ENCODE measurements around the gene ADCY10. TPM values are rescaled to one million over a fixed set of nuclear protein-coding genes. Genes with fewer than 3 reads are reported as not detected.

Gene ADCY10
- total RNA-seq, 4 donors from 2014 or later, result 0.07 to 1.2 TPM; not detected in 2

DNA sequence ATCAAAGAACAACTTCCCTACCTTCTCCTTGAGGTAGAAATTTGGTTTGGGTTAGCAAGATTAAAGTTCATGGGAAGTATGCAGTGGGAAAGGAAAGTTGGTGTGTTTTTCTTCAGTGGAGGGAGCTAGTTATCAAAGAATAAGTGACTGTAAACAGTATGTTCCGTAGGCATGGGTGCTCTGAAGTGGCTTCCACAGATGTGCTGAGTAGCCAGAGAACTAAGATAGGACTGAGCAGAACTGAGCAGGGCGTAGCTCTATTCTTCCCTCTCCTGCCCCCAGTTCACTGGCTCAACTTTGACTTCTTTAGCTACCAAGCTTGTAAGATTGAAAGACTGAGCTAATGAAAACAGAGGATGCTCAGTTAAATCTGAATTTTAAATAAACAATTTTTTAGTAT, 3.4 kb downstream of the ADCY10 start:
- Histone ChIP-seq H3K36me3 (no peaks in the 10 kb centered on the region), H3K27me3 (no peaks in the 10 kb centered on the region), H3K4me1 (peaks cover 0 to 3% of the 10 kb centered on the region in 2 donors), H3K9me3 (no peaks in the 10 kb centered on the region), H3K4me3 (no peak overlapping the region), H3K27ac (no peak overlapping the region)
- intact Hi-C loops (cut with DNase I; ENCODE audit: low total_unique reads), result no loop called here
- DNase-seq, result no peak
- peak in 1 of 2 donors; percentile 41 for ATAC-seq
- no peak for TF ChIP-seq POLR2A (IDR thresholded peaks at IDR 0.05)
- TF ChIP-seq, protein P1, sequence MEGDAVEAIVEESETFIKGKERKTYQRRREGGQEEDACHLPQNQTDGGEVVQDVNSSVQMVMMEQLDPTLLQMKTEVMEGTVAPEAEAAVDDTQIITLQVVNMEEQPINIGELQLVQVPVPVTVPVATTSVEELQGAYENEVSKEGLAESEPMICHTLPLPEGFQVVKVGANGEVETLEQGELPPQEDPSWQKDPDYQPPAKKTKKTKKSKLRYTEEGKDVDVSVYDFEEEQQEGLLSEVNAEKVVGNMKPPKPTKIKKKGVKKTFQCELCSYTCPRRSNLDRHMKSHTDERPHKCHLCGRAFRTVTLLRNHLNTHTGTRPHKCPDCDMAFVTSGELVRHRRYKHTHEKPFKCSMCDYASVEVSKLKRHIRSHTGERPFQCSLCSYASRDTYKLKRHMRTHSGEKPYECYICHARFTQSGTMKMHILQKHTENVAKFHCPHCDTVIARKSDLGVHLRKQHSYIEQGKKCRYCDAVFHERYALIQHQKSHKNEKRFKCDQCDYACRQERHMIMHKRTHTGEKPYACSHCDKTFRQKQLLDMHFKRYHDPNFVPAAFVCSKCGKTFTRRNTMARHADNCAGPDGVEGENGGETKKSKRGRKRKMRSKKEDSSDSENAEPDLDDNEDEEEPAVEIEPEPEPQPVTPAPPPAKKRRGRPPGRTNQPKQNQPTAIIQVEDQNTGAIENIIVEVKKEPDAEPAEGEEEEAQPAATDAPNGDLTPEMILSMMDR (IDR thresholded peaks at IDR 0.05 in 4 of 5, conservative IDR thresholded peaks at IDR 0.05 in 1 of 5), result no peak
- in situ Hi-C loops (cut with MboI; ENCODE audit: low sequenced_read_pairs in 4 of 4), result no loop called here

DNA sequence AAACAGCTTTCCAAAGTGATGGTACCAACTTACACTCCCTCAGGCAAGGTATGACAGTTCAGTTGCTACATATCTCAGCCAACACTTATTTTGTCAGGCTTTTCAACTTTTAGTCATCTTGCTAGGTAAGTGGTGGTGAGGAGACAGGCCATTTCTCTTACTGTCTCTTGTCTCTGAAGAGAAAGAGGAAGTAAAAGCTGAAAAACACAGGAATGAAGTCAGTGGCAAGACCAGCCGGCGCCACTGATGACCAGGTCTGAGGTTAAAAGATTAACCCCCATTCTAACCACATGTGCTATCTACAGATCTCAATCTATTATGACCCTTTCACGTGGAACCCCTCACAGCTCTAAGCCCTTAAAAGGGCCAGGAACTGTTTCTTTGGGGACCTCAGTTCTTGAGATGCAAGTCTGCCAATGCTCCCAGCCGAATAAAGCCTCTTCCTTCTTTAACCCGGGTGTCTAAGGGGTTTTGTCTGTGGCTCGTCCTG, 4.2 kb downstream of the ADCY10 start:
- Histone ChIP-seq H3K9me3 (no peaks in the 10 kb centered on the region), H3K27me3 (no peaks in the 10 kb centered on the region), H3K4me1 (peaks cover 0 to 3% of the 10 kb centered on the region in 2 donors), H3K27ac (no peak overlapping the region), H3K36me3 (no peaks in the 10 kb centered on the region), H3K4me3 (no peak overlapping the region)
- ATAC-seq, result no peak
- in situ Hi-C loops (cut with MboI; ENCODE audit: low sequenced_read_pairs in 4 of 4) (no loop called here), intact Hi-C loops (cut with DNase I; ENCODE audit: low total_unique reads) (no loop called here)
- no peak for TF ChIP-seq POLR2A (IDR thresholded peaks at IDR 0.05)
- TF ChIP-seq, protein P1 (IDR thresholded peaks at IDR 0.05 in 4 of 5, conservative IDR thresholded peaks at IDR 0.05 in 1 of 5), result no peak
- no peak for DNase-seq

DNA sequence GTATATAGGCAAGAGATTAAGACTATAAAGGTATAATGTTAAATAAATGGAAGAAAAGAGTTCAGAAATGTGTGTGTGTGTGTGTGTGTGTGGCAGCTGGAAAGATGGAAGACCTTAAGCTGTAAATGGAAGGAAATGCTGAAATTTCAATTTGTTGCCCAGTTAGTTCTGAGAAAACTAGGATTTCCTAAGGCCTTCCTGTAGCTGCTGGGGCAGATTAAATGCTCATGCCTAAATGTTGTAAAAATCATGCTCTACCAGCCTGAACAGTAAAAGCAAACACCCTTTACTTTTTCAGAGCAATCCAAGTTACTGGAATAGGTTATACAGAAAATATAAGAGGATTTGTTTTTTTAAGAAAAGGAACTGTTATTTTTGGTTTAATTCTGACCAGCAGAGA, 8.3 kb downstream of the ADCY10 start:
- Histone ChIP-seq H3K4me1 (no peaks in the 10 kb centered on the region), H3K4me3 (no peak overlapping the region), H3K27me3 (no peaks in the 10 kb centered on the region), H3K9me3 (no peaks in the 10 kb centered on the region), H3K36me3 (no peaks in the 10 kb centered on the region), H3K27ac (no peak overlapping the region)
- ATAC-seq, result no peak
- in situ Hi-C loops (cut with MboI; ENCODE audit: low sequenced_read_pairs in 4 of 4), result no loop called here
- no peak for DNase-seq
- TF ChIP-seq, protein P1 (IDR thresholded peaks at IDR 0.05 in 4 of 5, conservative IDR thresholded peaks at IDR 0.05 in 1 of 5), result no peak
- no peak for TF ChIP-seq POLR2A (IDR thresholded peaks at IDR 0.05)
- intact Hi-C loops (cut with DNase I; ENCODE audit: low total_unique reads), result no loop called here

DNA sequence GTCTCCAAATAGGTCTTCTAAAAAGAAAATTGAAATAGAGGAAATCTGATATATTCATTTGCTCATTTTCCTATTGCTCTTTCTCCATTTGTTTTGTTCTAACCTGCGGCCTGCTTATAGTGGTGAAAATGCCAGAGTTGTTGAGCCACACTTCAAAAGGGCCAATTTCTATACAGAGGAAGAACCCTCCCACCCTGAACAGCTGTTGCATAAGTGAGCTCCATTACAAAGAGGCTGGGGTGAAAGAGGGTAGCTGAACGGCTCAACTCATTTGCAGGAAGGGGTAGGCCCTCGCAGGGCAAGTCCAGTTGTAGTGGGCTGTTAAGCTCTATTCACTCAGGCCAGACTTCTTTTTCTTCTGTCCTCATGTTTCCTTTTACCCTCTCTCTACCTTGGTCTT, 8.8 kb downstream of the ADCY10 start:
- H3K4me1 ChIP-seq, result no peaks in the 10 kb centered on the region
- ATAC-seq (no peak), DNase-seq (no peak)
- TF ChIP-seq, protein P1 (IDR thresholded peaks at IDR 0.05 in 4 of 5, conservative IDR thresholded peaks at IDR 0.05 in 1 of 5), result no peak
- TF ChIP-seq POLR2A (IDR thresholded peaks at IDR 0.05), result no peak
- no peaks in the 10 kb centered on the region for H3K27me3 ChIP-seq
- H3K9me3 ChIP-seq, result no peaks in the 10 kb centered on the region
- in situ Hi-C loops (cut with MboI; ENCODE audit: low sequenced_read_pairs in 4 of 4), result no loop called here
- no peak overlapping the region for H3K4me3 ChIP-seq
- H3K27ac ChIP-seq, result no peak overlapping the region
- H3K36me3 ChIP-seq, result no peaks in the 10 kb centered on the region
- intact Hi-C loops (cut with DNase I; ENCODE audit: low total_unique reads), result no loop called here

DNA sequence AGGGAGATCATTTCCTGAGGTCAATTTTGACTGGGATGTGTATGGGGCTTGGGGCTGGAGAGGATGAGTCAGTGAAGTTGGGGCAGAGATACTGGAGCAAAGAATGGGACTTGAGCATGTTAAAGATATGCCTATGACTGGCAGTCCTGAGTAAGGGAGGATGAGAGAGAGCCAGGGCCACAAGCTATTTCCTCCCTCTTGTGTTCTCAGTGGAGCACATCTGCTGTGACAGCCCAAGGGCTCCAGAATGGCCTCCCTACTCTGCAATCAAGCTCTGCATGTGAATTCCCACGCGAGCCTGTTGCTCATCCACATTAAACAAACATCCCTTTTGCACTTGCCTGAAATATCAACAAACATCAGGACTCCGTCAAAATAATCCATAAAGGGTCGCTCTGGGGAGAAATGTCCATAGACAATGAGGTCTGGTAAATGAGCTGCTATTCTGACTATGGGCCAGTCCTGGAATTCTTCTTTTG, 9.2 kb downstream of the ADCY10 start:
- H3K4me1 ChIP-seq, result peaks cover 1 to 3% of the 10 kb centered on the region in 2 donors
- H3K36me3 ChIP-seq, result no peaks in the 10 kb centered on the region
- TF ChIP-seq, protein P1 (IDR thresholded peaks at IDR 0.05 in 4 of 5, conservative IDR thresholded peaks at IDR 0.05 in 1 of 5), result no peak
- TF ChIP-seq POLR2A (IDR thresholded peaks at IDR 0.05), result no peak
- no peaks in the 10 kb centered on the region for H3K9me3 ChIP-seq
- no peak for ATAC-seq
- H3K4me3 ChIP-seq, result no peak overlapping the region
- intact Hi-C loops (cut with DNase I; ENCODE audit: low total_unique reads) (no loop called here), in situ Hi-C loops (cut with MboI; ENCODE audit: low sequenced_read_pairs in 4 of 4) (no loop called here)
- no peak for DNase-seq
- H3K27ac ChIP-seq, result no peak overlapping the region
- H3K27me3 ChIP-seq, result no peaks in the 10 kb centered on the region

Measured in gastrocnemius medialis (tissue), 4 donors.